ENCODE measurements around the gene GOSR1.

GOSR1 gene

DNA sequence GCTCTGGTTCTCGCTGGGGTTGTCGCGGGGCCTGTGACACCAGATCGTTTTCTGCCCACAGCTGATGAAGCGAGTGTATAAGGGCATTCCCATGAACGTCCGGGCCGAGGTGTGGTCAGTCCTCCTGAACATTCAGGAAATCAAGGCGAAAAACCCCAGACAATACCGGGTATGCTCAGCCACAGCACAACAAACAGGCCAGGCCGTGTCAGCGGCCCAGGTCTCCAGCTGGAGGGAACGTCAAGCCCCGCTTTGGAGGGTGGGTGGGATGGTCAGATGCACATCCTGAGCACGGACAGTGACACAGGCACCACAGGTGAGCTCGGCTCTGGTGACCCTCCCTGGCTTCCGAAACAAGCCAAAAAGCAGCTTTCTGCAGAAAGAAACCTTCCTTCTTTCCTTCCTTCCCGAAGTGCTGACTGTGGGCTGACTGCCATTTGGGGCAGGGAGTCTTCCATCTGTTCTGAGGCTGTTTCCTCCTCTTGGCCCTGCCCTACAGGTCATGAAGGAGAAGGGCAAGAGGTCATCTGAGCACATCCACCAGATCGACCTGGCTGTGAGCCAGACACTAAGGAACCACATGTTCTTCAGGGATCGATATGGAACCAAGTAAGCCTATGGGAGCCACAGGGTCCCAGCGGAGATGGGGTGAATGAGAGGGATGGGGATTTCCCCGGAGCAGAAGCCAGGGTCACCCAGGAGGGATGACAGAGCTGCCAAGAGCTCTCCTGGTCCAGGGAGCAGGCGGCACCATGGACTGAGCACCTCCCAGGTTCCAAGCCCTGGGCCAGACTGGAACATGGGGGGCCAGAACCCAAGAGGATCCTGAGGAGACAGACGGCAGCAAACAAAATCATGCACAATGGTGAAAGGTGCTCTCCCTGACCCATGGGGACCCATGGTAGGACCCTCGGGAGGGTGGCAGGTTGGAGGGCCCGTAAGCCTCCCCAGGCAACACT lies 79.4 kb downstream of the GOSR1 start:
- TF ChIP-seq BACH2 (CRISPR knock-in tag; IDR thresholded peaks at IDR 0.05; ENCODE audit: borderline replicate concordance), result no peak
- TF ChIP-seq RARB (CRISPR knock-in tag; IDR thresholded peaks at IDR 0.05), result no peak
- TF ChIP-seq, protein P1, sequence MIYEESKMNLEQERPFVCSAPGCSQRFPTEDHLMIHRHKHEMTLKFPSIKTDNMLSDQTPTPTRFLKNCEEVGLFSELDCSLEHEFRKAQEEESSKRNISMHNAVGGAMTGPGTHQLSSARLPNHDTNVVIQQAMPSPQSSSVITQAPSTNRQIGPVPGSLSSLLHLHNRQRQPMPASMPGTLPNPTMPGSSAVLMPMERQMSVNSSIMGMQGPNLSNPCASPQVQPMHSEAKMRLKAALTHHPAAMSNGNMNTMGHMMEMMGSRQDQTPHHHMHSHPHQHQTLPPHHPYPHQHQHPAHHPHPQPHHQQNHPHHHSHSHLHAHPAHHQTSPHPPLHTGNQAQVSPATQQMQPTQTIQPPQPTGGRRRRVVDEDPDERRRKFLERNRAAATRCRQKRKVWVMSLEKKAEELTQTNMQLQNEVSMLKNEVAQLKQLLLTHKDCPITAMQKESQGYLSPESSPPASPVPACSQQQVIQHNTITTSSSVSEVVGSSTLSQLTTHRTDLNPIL (CRISPR knock-in tag; IDR thresholded peaks at IDR 0.05; ENCODE audit: low read depth), result no peak
- no peak for TF ChIP-seq ISL1 (CRISPR knock-in tag; IDR thresholded peaks at IDR 0.05)
- no peak for TF ChIP-seq ZNF70 (CRISPR knock-in tag; IDR thresholded peaks at IDR 0.05)
- no peak for TF ChIP-seq ZC3H10 (CRISPR knock-in tag; IDR thresholded peaks at IDR 0.05)
- TF ChIP-seq TCF4 (CRISPR knock-in tag; IDR thresholded peaks at IDR 0.05; ENCODE audit: borderline replicate concordance), result no peak
- TF ChIP-seq ARNTL (CRISPR knock-in tag; IDR thresholded peaks at IDR 0.05; ENCODE audit: borderline replicate concordance, low read depth), result no peak
- TF ChIP-seq ZNF565 (CRISPR knock-in tag; conservative IDR thresholded peaks at IDR 0.05; ENCODE audit: low read depth), result no peak
- TF ChIP-seq PATZ1 (CRISPR knock-in tag; IDR thresholded peaks at IDR 0.05; ENCODE audit: borderline replicate concordance), result no peak
- no peak for TF ChIP-seq CSRNP3 (CRISPR knock-in tag; IDR thresholded peaks at IDR 0.05)
- TF ChIP-seq ZFP3 (CRISPR knock-in tag; IDR thresholded peaks at IDR 0.05), result no peak
- no peak for ATAC-seq

DNA sequence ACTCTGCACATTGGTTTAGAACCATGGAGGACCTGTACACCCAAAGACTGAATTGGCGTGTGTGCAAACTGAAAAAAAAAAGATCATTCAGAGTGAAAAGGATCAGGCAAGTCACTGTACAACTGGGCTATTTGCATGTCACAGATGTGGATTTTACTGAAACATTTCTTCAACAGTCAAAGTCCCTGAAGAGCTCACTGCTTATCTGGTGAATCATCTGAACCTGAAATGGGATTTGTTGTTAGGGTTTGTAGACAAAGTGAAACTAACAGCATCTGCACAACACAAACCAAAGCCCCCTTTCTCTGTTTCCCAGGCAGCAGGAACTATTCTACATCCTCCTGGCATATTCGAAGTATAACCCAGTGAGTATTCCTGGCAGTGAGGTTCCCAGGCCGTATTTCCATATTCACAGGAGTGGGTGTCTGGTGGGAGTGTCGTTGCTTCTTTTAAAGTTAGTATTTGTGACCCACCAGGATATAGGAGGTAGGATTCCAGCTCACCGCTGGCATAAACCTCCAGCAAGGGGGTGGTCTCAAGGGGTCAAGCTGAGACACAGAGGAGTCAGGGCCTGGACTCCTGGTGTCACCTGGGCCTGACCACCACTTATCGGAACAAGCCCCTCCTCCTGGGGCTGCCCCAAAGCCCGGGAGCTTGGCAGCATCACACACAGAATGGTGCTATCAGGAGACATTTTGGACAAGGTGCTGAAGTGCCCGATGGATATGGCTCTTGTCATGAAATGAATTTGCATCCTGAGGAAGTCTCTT lies 80.9 kb downstream of the GOSR1 start:
- no peak for ATAC-seq
- TF ChIP-seq ZC3H10 (CRISPR knock-in tag; IDR thresholded peaks at IDR 0.05) (no peak), OSR1 (CRISPR knock-in tag; IDR thresholded peaks at IDR 0.05) (no peak), GLIS3 (CRISPR knock-in tag; IDR thresholded peaks at IDR 0.05) (no peak)

GRCh38 chr17:30558686-30559545 lies 81.7 kb downstream of the GOSR1 start:
- no peak for TF ChIP-seq PATZ1 (CRISPR knock-in tag; IDR thresholded peaks at IDR 0.05; ENCODE audit: borderline replicate concordance)
- TF ChIP-seq, protein P1 (CRISPR knock-in tag; IDR thresholded peaks at IDR 0.05; ENCODE audit: low read depth), result no peak
- TF ChIP-seq ARNTL (CRISPR knock-in tag; IDR thresholded peaks at IDR 0.05; ENCODE audit: borderline replicate concordance, low read depth), result no peak
- TF ChIP-seq SNAI2 (CRISPR knock-in tag; IDR thresholded peaks at IDR 0.05), result no peak
- no peak for TF ChIP-seq CSRNP3 (CRISPR knock-in tag; IDR thresholded peaks at IDR 0.05)
- no peak for TF ChIP-seq ZNF8 (CRISPR knock-in tag; IDR thresholded peaks at IDR 0.05)
- no peak for TF ChIP-seq GLIS3 (CRISPR knock-in tag; IDR thresholded peaks at IDR 0.05)
- TF ChIP-seq ZNF70 (CRISPR knock-in tag; IDR thresholded peaks at IDR 0.05), result no peak
- TF ChIP-seq TCF4 (CRISPR knock-in tag; IDR thresholded peaks at IDR 0.05; ENCODE audit: borderline replicate concordance), result no peak
- TF ChIP-seq OSR1 (CRISPR knock-in tag; IDR thresholded peaks at IDR 0.05), result no peak
- no peak for ATAC-seq

All from SK-N-SH treated with all-trans-retinoic acid at 6 μM for 48 hours (cell line).